ENCODE measurements around the gene ARSK.

ARSK gene, protein sequence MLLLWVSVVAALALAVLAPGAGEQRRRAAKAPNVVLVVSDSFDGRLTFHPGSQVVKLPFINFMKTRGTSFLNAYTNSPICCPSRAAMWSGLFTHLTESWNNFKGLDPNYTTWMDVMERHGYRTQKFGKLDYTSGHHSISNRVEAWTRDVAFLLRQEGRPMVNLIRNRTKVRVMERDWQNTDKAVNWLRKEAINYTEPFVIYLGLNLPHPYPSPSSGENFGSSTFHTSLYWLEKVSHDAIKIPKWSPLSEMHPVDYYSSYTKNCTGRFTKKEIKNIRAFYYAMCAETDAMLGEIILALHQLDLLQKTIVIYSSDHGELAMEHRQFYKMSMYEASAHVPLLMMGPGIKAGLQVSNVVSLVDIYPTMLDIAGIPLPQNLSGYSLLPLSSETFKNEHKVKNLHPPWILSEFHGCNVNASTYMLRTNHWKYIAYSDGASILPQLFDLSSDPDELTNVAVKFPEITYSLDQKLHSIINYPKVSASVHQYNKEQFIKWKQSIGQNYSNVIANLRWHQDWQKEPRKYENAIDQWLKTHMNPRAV

DNA sequence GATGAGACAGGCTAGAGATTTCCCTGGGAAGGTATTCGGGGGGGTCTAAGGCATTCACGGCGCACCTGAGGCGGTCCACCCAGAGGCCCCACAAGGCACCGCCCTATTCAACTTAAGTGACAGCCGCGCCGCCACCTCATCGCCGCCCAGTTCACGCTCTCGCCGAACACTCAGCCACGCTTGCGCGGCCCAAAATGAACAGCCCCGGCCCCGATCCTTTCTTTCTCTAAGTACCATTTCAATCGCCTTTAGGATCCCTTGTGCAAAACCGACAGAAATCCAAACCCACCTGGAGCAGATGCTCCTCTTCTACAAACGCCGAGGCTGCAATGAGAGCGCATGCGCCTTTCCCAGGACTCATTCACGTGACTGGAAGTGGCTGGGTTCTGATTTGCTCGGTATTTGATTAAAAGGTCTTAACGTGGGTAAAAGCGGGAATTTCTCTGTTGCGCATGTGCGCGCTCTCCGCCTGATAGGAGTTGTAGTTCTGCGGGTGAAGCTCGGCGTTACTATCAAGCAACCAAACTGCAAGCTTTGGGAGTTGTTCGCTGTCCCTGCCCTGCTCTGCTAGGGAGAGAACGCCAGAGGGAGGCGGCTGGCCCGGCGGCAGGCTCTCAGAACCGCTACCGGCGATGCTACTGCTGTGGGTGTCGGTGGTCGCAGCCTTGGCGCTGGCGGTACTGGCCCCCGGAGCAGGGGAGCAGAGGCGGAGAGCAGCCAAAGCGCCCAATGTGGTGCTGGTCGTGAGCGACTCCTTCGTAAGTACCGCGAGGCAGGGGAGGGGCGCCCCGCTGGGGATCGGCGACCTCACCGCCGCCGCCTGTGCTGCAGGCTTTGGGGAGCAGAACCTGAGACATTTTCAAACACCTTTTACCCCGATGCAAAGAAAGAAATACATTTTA lies at the start of gene ARSK, which contains the start of gene SKIC3:
Gene ARSK, plus strand, starts transcription at position 455 of the 902 bp plus-strand sequence. Its CDS starts 178 bp downstream, at position 633.
Gene SKIC3, minus strand, starts transcription at position 331 of the 902 bp plus-strand sequence. CDS start 7,827 bp downstream, outside the sequence.
- peak; percentile 99 for DNase-seq

- DNase-seq, result no peak
Measured at GRCh38 chr5:95508550-95508949, 46.4 kb upstream of the ARSK start.

DNA sequence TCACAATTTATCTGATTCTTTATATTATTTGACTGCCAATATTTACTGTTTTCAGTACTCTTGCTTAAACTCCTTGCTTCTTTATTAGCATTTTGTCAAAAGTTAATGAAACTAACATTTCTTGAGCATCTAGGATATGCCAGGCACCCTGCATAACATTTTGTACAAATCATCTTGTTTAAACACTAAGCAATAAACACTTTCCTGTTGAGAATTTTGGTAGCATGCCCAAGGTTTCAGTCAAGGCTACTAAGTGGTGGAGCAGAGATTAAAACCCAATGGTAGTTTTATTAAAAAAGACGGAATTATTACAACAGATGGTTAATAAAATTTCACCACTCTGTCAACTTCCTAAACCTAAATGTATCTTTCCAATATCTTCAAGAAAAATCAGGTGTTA lies 43.3 kb upstream of the ARSK start:
- no peak for DNase-seq

GRCh38 chr5:95518417-95518816 lies 36.5 kb upstream of the ARSK start:
- DNase-seq, result no peak

GRCh38 chr5:95519151-95519550 lies 35.8 kb upstream of the ARSK start:
- DNase-seq, result no peak

DNA sequence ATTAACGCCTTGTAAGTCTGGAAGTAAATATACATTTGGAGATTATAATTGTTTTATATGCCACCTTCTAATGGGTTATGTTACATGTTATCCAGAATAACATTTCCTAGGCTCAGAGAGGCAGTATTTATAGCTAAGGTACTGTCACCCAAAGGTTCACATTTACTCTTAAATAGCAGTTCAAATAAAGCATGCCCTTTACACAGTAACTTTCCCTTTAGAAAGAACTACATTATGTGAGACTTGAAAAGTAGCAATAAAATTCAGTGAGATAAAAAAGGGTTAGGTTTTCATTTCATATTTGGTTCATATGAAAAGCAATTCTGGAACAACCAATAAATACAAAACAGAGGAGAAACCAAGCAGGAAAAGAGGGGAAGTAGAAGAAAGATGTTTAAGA lies 35.2 kb upstream of the ARSK start:
- DNase-seq, result no peak

- DNase-seq, result no peak
Measured at GRCh38 chr5:95520206-95520605, 34.7 kb upstream of the ARSK start.

DNA sequence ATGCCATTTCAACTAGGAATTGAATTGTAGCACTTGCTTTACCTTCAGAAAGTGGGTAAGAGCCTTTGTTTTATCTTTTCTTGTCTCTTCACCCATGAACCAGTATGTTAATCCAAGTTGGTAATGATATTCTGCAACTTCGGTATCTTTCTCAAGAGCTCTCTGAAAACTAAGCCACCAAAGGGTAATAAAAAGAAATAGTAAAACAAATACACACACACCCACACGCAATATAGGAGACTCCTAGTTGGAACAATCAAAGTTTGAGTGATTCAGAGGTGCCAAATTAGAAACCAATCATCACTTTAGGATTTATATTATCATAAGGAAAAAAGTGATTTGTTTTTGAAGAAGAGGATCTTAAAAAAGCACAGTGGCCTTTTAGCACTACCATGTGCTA lies 30.5 kb upstream of the ARSK start:
- no peak for DNase-seq

GRCh38 chr5:95526871-95527270 lies 28.0 kb upstream of the ARSK start:
- no peak for DNase-seq

- no peak for DNase-seq
Measured at GRCh38 chr5:95528565-95528964, 26.3 kb upstream of the ARSK start.

- no peak for DNase-seq
Measured at GRCh38 chr5:95530416-95530815, 24.5 kb upstream of the ARSK start.

- no peak for DNase-seq
Measured at GRCh38 chr5:95531491-95531890, 23.4 kb upstream of the ARSK start.

DNA sequence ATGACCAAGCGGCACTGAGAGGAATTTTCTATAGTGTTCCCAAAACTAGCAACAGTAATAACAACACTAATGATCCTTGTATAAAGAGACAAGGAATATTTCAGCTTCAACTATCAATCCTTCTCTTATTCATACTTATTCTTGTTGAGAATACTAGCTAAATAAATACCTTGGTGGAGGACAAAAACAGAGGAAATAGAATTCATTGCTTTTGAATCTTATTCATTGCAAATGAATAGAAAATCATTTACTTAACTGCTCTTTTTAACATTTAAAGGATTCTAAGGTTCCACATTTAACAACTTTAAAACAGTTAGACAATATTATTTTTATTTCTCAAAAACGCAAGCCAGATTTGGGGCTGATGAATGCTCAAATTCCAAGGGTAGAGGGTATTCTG lies 22.5 kb upstream of the ARSK start:
- DNase-seq, result no peak

DNA sequence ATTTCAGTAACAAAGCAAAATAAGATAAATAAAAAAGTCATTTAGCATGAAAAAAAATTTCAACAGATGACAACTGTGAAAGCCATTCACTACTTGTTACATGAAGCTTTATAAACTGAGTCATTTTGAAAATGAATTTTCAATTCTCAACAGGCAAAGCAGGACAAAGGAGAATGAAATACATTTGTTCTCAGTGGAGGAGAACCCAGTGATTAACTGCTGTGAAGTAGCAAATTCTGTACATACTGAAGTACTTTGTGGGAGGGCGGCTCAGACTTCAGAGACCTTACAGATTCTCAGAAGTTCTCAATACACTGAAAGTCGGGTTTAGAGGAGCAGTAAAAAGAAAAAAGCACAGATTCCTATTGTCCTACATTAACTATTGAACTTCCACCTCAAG lies 21.8 kb upstream of the ARSK start:
- DNase-seq, result no peak

- no peak for DNase-seq
Measured at GRCh38 chr5:95533761-95534160, 21.1 kb upstream of the ARSK start.

- no peak for DNase-seq
Measured at GRCh38 chr5:95537501-95537900, 17.4 kb upstream of the ARSK start.

GRCh38 chr5:95543017-95543705 lies 11.7 kb upstream of the ARSK start:
- no peak for DNase-seq

- no peak for DNase-seq
Measured at GRCh38 chr5:95549030-95549429, 5.9 kb upstream of the ARSK start.

DNA sequence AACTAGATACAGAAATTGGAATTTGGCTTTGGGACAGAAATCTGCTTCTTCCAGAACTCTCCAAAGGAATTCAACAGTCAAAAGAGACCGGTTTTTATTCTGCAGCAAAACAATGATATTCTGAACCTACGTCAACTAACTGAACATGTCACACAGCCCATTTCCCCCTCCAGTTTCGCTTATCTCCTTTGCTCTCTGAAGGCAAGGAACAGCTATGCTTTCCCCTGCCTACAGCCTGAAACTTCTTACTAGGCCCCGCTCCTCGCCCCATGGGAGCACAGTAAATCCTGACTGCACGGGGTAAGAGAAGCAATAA lies 612 bp upstream of the ARSK start:
- DNase-seq, result no peak

DNA sequence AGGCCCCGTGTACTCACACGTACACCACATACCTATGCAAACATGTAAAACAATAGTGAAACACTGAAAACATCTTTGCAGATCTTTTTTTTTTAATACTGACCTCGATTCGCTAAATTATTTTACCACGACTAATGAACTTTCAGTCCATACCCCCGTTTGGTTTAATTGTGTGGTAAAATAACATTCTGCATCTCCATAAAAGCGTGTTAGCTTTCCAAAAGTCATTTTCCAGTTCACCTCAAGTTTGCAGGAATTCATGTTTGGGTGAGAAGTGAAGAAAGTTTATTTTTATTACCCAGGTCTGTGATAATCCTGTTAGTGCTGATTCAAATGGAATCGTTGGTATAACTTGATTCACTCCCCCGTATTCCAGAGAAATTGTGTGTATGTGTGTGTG lies 652 bp downstream of the ARSK start:
- DNase-seq, result no peak

DNA sequence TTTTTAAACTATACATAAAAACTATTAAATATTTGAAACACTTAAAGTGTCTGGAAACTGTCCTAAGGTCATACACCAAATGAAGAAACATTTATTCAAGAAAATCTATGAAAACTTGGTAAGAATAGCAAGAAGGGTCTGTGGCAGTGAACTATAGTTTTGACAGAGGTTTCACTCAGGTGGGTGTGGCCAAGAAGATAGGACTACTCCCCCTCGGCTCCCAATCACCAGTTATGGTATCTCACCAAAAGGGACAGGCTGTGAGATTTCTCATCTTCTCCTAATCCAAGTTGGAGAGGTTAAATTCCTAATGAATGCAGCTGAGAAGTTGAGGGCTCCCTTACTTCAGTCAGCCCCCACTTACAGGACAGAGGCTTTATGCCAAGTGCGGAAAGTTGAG lies 2.9 kb downstream of the ARSK start:
- DNase-seq, result no peak

DNA sequence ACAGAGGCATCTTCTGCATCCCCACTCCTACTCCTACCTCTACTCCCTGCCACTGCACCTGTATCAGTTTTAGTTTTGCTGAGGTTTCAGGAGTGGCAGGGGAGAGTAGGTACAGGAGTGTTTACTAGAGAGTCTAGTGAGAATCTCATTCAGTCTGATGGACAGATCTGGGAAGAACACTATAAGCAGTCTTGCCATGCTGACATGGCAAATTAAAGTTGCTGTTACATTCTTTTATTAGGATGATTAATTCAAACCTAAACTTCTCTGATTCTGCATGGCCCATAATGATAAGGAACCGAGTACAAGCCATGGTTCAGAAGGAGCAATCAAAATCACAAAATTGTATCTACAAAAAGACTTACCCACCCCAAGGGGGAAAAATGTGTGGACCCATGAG lies 7.4 kb downstream of the ARSK start:
- DNase-seq, result no peak

- no peak for DNase-seq
Measured at GRCh38 chr5:95563367-95563766, 8.5 kb downstream of the ARSK start.

All from CD4-positive, alpha-beta T cell treated with Interleukin-4 for 4 hours (primary cell).